IPS-18a (cell line): Measurements from ENCODE around the gene HTATIP2.
"Not testable (repeated sequence)": the region's sequence is repeated elsewhere in the genome, so short reads cannot be mapped to it uniquely, and the experiment has no call there.

Experiments
- H3K27ac ChIP-seq: one replicate; pipeline ENCODE4 v1.5.1; 2013; ENCODE audit warnings: low read length
- H3K27me3 ChIP-seq: one replicate; pipeline ENCODE4 v1.6.1; 2013; ENCODE audit warnings: mild to moderate bottlenecking, low read length; ENCODE audit not compliant: control insufficient read depth, insufficient read depth
- H3K36me3 ChIP-seq: one replicate; pipeline ENCODE4 v1.6.1; 2013; ENCODE audit warnings: low read depth, low read length; ENCODE audit not compliant: control insufficient read depth
- H3K4me1 ChIP-seq: one replicate; pipeline ENCODE4 v1.6.1; 2013; ENCODE audit warnings: low read depth, low read length; ENCODE audit not compliant: control insufficient read depth
- H3K4me3 ChIP-seq: one replicate; pipeline ENCODE4 v1.5.1; 2013; ENCODE audit warnings: low read length
- H3K9ac ChIP-seq: one replicate; pipeline ENCODE4 v1.6.1; 2013; ENCODE audit warnings: mild to moderate bottlenecking, low read length, moderate library complexity
- H3K9me3 ChIP-seq: one replicate; pipeline ENCODE4 v1.6.1; 2013; ENCODE audit warnings: low read depth, low read length; ENCODE audit not compliant: control insufficient read depth

Gene HTATIP2

GRCh38 chr11:20373147-20373546 lies 9.6 kb downstream of the HTATIP2 start:
- Histone ChIP-seq H3K4me3 (no peak overlapping the region), H3K36me3 (peaks cover under 1% of the 10 kb centered on the region), H3K9me3 (no peaks in the 10 kb centered on the region), H3K27me3 (no peaks in the 10 kb centered on the region), H3K4me1 (peaks cover 5% of the 10 kb centered on the region), H3K27ac (no peak overlapping the region), H3K9ac (no peak overlapping the region)

GRCh38 chr11:20373568-20374209 lies 10.2 kb downstream of the HTATIP2 start:
- Histone ChIP-seq H3K36me3 (peaks cover 5% of the 10 kb centered on the region), H3K4me3 (no peak overlapping the region), H3K4me1 (peaks cover 5% of the 10 kb centered on the region), H3K27ac (no peak overlapping the region), H3K9me3 (no peaks in the 10 kb centered on the region), H3K27me3 (no peaks in the 10 kb centered on the region), H3K9ac (no peak overlapping the region)

GRCh38 chr11:20374741-20375300 lies 11.3 kb downstream of the HTATIP2 start:
- Histone ChIP-seq H3K9me3 (no peaks in the 10 kb centered on the region), H3K27me3 (no peaks in the 10 kb centered on the region), H3K9ac (no peak overlapping the region), H3K27ac (no peak overlapping the region), H3K4me3 (no peak overlapping the region), H3K36me3 (peaks cover 5% of the 10 kb centered on the region), H3K4me1 (peaks cover under 1% of the 10 kb centered on the region)

- no peak overlapping the region for H3K9ac ChIP-seq
- no peak overlapping the region for H3K27ac ChIP-seq
- H3K9me3 ChIP-seq: no peaks in the 10 kb centered on the region
- H3K4me1 ChIP-seq: no peaks in the 10 kb centered on the region
- no peak overlapping the region for H3K4me3 ChIP-seq
- H3K36me3 ChIP-seq: peaks cover 5% of the 10 kb centered on the region
- no peaks in the 10 kb centered on the region for H3K27me3 ChIP-seq
Observed at GRCh38 chr11:20376162-20376730, 12.7 kb downstream of the HTATIP2 start.

GRCh38 chr11:20385996-20386395 lies 22.5 kb downstream of the HTATIP2 start:
- H3K4me3 ChIP-seq, H3K9me3 ChIP-seq, H3K27me3 ChIP-seq, H3K9ac ChIP-seq, H3K36me3 ChIP-seq, H3K4me1 ChIP-seq, H3K27ac ChIP-seq: not testable (repeated sequence)

GRCh38 chr11:20387261-20388095 lies 24.0 kb downstream of the HTATIP2 start, which contains the start of gene PRMT3:
TSS of gene PRMT3 (plus strand) at chr11:20387716. CDS start at chr11:20387747, 31 bp downstream.
- Histone ChIP-seq H3K4me1 (peaks cover 6% of the 10 kb centered on the region), H3K9me3 (no peaks in the 10 kb centered on the region), H3K27ac (peak within 1 kb of the TSS; percentile 82)

GRCh38 chr11:20388096-20389055 lies 24.9 kb downstream of the HTATIP2 start:
- H3K27ac ChIP-seq: peak overlapping the region; percentile 52

More at GRCh38 chr11:20387261-20388095, 24.0 kb downstream of the HTATIP2 start, which contains the start of gene PRMT3:
- Histone ChIP-seq H3K36me3 (peaks cover under 1% of the 10 kb centered on the region), H3K4me3 (peak within 1 kb of the TSS; percentile 96), H3K9ac (peak within 1 kb of the TSS; percentile 87), H3K27me3 (no peaks in the 10 kb centered on the region)

GRCh38 chr11:20397281-20397680 lies 33.8 kb downstream of the HTATIP2 start:
- no peak overlapping the region for H3K9ac ChIP-seq
- H3K27ac ChIP-seq: no peak overlapping the region
- H3K4me1 ChIP-seq: no peaks in the 10 kb centered on the region
- H3K9me3 ChIP-seq: no peaks in the 10 kb centered on the region
- no peak overlapping the region for H3K4me3 ChIP-seq
- H3K27me3 ChIP-seq: no peaks in the 10 kb centered on the region
- H3K36me3 ChIP-seq: peaks cover 35% of the 10 kb centered on the region

More at GRCh38 chr11:20388096-20389055, 24.9 kb downstream of the HTATIP2 start:
- peaks cover 5% of the 10 kb centered on the region for H3K36me3 ChIP-seq
- no peaks in the 10 kb centered on the region for H3K9me3 ChIP-seq
- H3K9ac ChIP-seq: peak overlapping the region; percentile 87
- peak overlapping the region; percentile 96 for H3K4me3 ChIP-seq
- peaks cover 6% of the 10 kb centered on the region for H3K4me1 ChIP-seq
- no peaks in the 10 kb centered on the region for H3K27me3 ChIP-seq

- no peak overlapping the region for H3K4me3 ChIP-seq
- no peak overlapping the region for H3K9ac ChIP-seq
- H3K36me3 ChIP-seq: peaks cover 30% of the 10 kb centered on the region
- H3K27ac ChIP-seq: no peak overlapping the region
- H3K9me3 ChIP-seq: no peaks in the 10 kb centered on the region
- H3K4me1 ChIP-seq: no peaks in the 10 kb centered on the region
- no peaks in the 10 kb centered on the region for H3K27me3 ChIP-seq
Observed at GRCh38 chr11:20399498-20399897, 36.0 kb downstream of the HTATIP2 start.

GRCh38 chr11:20403059-20403458 lies 39.5 kb downstream of the HTATIP2 start:
- no peak overlapping the region for H3K4me3 ChIP-seq
- peaks cover 31% of the 10 kb centered on the region for H3K36me3 ChIP-seq

More at GRCh38 chr11:20403059-20403458, 39.5 kb downstream of the HTATIP2 start:
- H3K4me1 ChIP-seq: no peaks in the 10 kb centered on the region
- H3K27ac ChIP-seq: no peak overlapping the region
- no peak overlapping the region for H3K9ac ChIP-seq
- H3K27me3 ChIP-seq: no peaks in the 10 kb centered on the region
- H3K9me3 ChIP-seq: no peaks in the 10 kb centered on the region
